SK-N-SH (cell line): ENCODE results near the gene ACTG2. TPM values are rescaled to one million over a fixed set of nuclear protein-coding genes. Genes with fewer than 3 reads are reported as not detected.

ENCODE experiments used
- CTCF ChIA-PET: fragments of 300-600, 350-600 bp; formaldehyde crosslinking; extraction: SDS; loops from one replicate; lab custom pipeline; 2021; lab: Yijun Ruan, JAX
- POLR2A ChIA-PET: fragments of 350-600 bp; sonication (Branson Sonifier 250); formaldehyde crosslinking; extraction: SDS; loops from one replicate; lab custom pipeline; 2020; ENCODE audit warnings: antibody characterized with exemption, inconsistent platforms; lab: Yijun Ruan, JAX
- DNase-seq: peaks from one replicate; pipeline ENCODE4 v3.0.0; 2012
- H2AFZ ChIP-seq: fragments of 200-600 bp; sonication (generic); 2 replicates; pipeline ENCODE4 v1.8.1; 2016; ENCODE audit warnings: antibody characterized with exemption, mild to moderate bottlenecking, low read depth
- H3F3A ChIP-seq: fragments of 200-600 bp; sonication (generic); replicated peaks from 2 replicates; pipeline ENCODE3; 2016; ENCODE audit warnings: antibody characterized with exemption, mild to moderate bottlenecking; ENCODE audit not compliant: insufficient read depth
- H3K27ac ChIP-seq, 2 experiments: fragments of 200-500 bp in 1 of 2; fragments of 200-600 bp in 1 of 2; sonication (Bioruptor generic) in 1 of 2; sonication (generic), shearing (Covaris generic) in 1 of 2; 2 replicates each; pipeline versions ENCODE4 v1.5.1 to v1.6.1; 2014 to 2016; ENCODE audit warnings: low read depth in 2 of 2, inconsistent platforms in 1 of 2, low read length in 1 of 2, mild to moderate bottlenecking in 1 of 2, mixed read lengths in 1 of 2
- H3K27me3 ChIP-seq: fragments of 200-600 bp; sonication (generic), shearing (Covaris generic); 2 replicates; pipeline ENCODE4 v1.6.1; 2016; ENCODE audit warnings: mixed run types; ENCODE audit not compliant: insufficient read depth
- H3K36me3 ChIP-seq, 2 experiments: fragments of 200-500 bp in 1 of 2; fragments of 200-600 bp in 1 of 2; sonication (Bioruptor generic) in 1 of 2; sonication (generic) in 1 of 2; replicated peaks in 1 of 2; 2 replicates each; pipeline versions ENCODE3 to v1.5.1; 2014 to 2016; ENCODE audit warnings: low read length in 1 of 2, mild to moderate bottlenecking in 1 of 2; ENCODE audit not compliant: insufficient read depth in 2 of 2, control insufficient read depth in 1 of 2
- H3K4me1 ChIP-seq, 2 experiments: fragments of 200-500 bp in 1 of 2; fragments of 200-600 bp in 1 of 2; sonication (Bioruptor generic) in 1 of 2; sonication (generic), shearing (Covaris generic) in 1 of 2; 2 replicates each; pipeline versions ENCODE4 v1.5.1 to v1.6.1; 2014 to 2016; ENCODE audit warnings: low read depth in 1 of 2, low read length in 1 of 2, mixed run types in 1 of 2; ENCODE audit not compliant: insufficient read depth in 2 of 2, control insufficient read depth in 1 of 2
- H3K4me2 ChIP-seq: fragments of 200-600 bp; sonication (generic), shearing (Covaris generic); 2 replicates; pipeline ENCODE4 v1.6.1; 2017; ENCODE audit warnings: mixed run types
- H3K4me3 ChIP-seq, 2 experiments: fragments of 200-500 bp in 1 of 2; fragments of 200-600 bp in 1 of 2; sonication (Bioruptor generic) in 1 of 2; sonication (generic), shearing (Covaris generic) in 1 of 2; 2 replicates each; pipeline versions ENCODE4 v1.5.1 to v1.8.1; 2014 to 2016; ENCODE audit warnings: low read depth in 2 of 2, inconsistent platforms in 1 of 2, low read length in 1 of 2, mild to moderate bottlenecking in 1 of 2, mixed read lengths in 1 of 2, moderate library complexity in 1 of 2
- H3K79me2 ChIP-seq: fragments of 200-600 bp; sonication (generic); 2 replicates; pipeline ENCODE4 v1.8.1; 2017; ENCODE audit warnings: mild to moderate bottlenecking; ENCODE audit not compliant: insufficient read depth
- H3K9ac ChIP-seq: fragments of 200-600 bp; sonication (generic); 2 replicates; pipeline ENCODE4 v1.6.1; 2017; ENCODE audit warnings: mixed run types
- H3K9me2 ChIP-seq: fragments of 200-600 bp; sonication (generic); 2 replicates; pipeline ENCODE4 v1.6.1; 2017; ENCODE audit warnings: mixed run types
- H3K9me3 ChIP-seq: fragments of 200-600 bp; sonication (generic); 2 replicates; pipeline ENCODE4 v1.6.1; 2017; ENCODE audit warnings: mixed run types, mild to moderate bottlenecking, moderate library complexity
- H4K20me1 ChIP-seq: fragments of 200-600 bp; sonication (generic); 2 replicates; pipeline ENCODE4 v1.6.1; 2017; ENCODE audit warnings: mild to moderate bottlenecking, mixed run types; ENCODE audit not compliant: insufficient read depth
- CHD2 ChIP-seq: fragments of 150-350 bp; IDR thresholded peaks from 2 replicates; pipeline ENCODE4 v1.6.1; 2018; ENCODE audit warnings: low read length; ENCODE audit not compliant: partially characterized antibody
- CTCF ChIP-seq: fragments of 200-600 bp; sonication (generic); IDR thresholded peaks from 2 replicates; pipeline ENCODE4 v1.6.1; 2017; ENCODE audit warnings: antibody characterized with exemption, mild to moderate bottlenecking, moderate library complexity
- EP300 ChIP-seq, 2 experiments: IDR thresholded peaks; 2 replicates each; pipeline versions ENCODE4 v1.4.0 to v1.6.1; 2012; ENCODE audit warnings: borderline replicate concordance in 1 of 2, low read depth in 1 of 2, low read length in 1 of 2
- FOXM1 ChIP-seq: IDR thresholded peaks from 2 replicates; pipeline ENCODE4 v1.4.0; 2012; ENCODE audit warnings: low read depth, mild to moderate bottlenecking
- IRF3 ChIP-seq: fragments of 150-350 bp; IDR thresholded peaks from 2 replicates; pipeline ENCODE4 v1.6.1; 2016; ENCODE audit warnings: mild to moderate bottlenecking, low read depth, low read length
- JUND ChIP-seq: IDR thresholded peaks from 2 replicates; pipeline ENCODE4 v1.4.0; 2012
- PBX3 ChIP-seq: IDR thresholded peaks from 2 replicates; pipeline ENCODE4; 2012
- POLR2AphosphoS5 ChIP-seq: IDR thresholded peaks from 2 replicates; pipeline ENCODE4 v1.6.1; 2012; ENCODE audit warnings: low read depth, low read length
- RAD21 ChIP-seq: IDR thresholded peaks from 2 replicates; pipeline ENCODE4 v1.6.1; 2012; ENCODE audit warnings: mild to moderate bottlenecking, low read length
- RCOR1 ChIP-seq: fragments of 150-350 bp; IDR thresholded peaks from 2 replicates; pipeline ENCODE4 v1.6.1; 2017; ENCODE audit warnings: antibody characterized with exemption, low read length
- REST ChIP-seq: IDR thresholded peaks from 2 replicates; pipeline ENCODE4 v1.6.1; 2012; ENCODE audit warnings: mild to moderate bottlenecking, low read depth, low read length, moderate library complexity
- SMC3 ChIP-seq: IDR thresholded peaks from 2 replicates; pipeline ENCODE4 v1.6.1; 2012; ENCODE audit warnings: low read depth, low read length, improper control_type of control experiment
- YY1 ChIP-seq: IDR thresholded peaks from 2 replicates; pipeline ENCODE4 v1.4.0; 2012; ENCODE audit warnings: low read depth, mild to moderate bottlenecking
- ZBTB33 ChIP-seq: IDR thresholded peaks from 2 replicates; pipeline ENCODE4 v1.4.0; 2012; ENCODE audit warnings: low read depth, borderline replicate concordance
- WGBS: methylation state at CpG from one replicate; pipeline ENCODE4 v1.1.6; 2017; ENCODE audit warnings: low lambda C conversion rate; 5-methylcytosine and 5-hydroxymethylcytosine counted together
- polyA plus RNA-seq, 3 experiments: library from polyadenylated mRNA; depleted of rRNA; stranded (reverse); fragments of >200 nt; gene quantifications; 2 replicates each; pipeline ENCODE4 v1.2.3, GENCODE V29; 2012

ACTG2 gene
- polyA plus RNA-seq, 1 of the 3 experiments (the other 2 are of a cell fraction) = 0.25 TPM

GRCh38 chr2:73920577-73921545, 28.1 kb downstream of the ACTG2 start:
- no peak overlapping the region for H3K4me3 ChIP-seq
- H3K9ac ChIP-seq = no peak overlapping the region
- no peak overlapping the region for H3K4me2 ChIP-seq
- H3K27ac ChIP-seq = no peak overlapping the region
- peaks cover 0 to 6% of the 10 kb centered on the region in 2 experiments; a peak in 1 of 4 replicates for H3K4me1 ChIP-seq
- H2AFZ ChIP-seq = no peak overlapping the region
- no peaks in the 10 kb centered on the region for H4K20me1 ChIP-seq
- WGBS = 54% methylated on average over 12 of the region's 12 CpGs
- CTCF ChIA-PET = interaction anchor here (1.7 kb wide), 1 partner anchor 227 kb away, joined by 7 read pairs; the partner anchor contains the start of gene BOLA3
- POLR2A ChIA-PET = no interaction called here
- H3K79me2 ChIP-seq = no peaks in the 10 kb centered on the region
- H3K27me3 ChIP-seq = no peaks in the 10 kb centered on the region; the same call in 1 of the 2 replicates
- H3K9me2 ChIP-seq = no peaks in the 10 kb centered on the region
- H3K36me3 ChIP-seq = no peaks in the 10 kb centered on the region
- H3F3A ChIP-seq = no peaks in the 10 kb centered on the region
- TF ChIP-seq CTCF (peak; percentile 31), EP300 (IDR thresholded peaks at IDR 0.05; ENCODE audit: borderline replicate concordance in 1 of 2, low read depth in 1 of 2, low read length in 1 of 2) (no peak)
- DNase-seq = peak; percentile 62
- no peaks in the 10 kb centered on the region for H3K9me3 ChIP-seq

GRCh38 chr2:73921581-73921980, 28.8 kb downstream of the ACTG2 start:
- CTCF ChIA-PET = interaction anchor here (1.7 kb wide), 1 partner anchor 226 kb away, joined by 7 read pairs; the partner anchor contains the start of gene BOLA3
- WGBS = 85% methylated on average over 9 of the region's 9 CpGs
- H3K9me3 ChIP-seq = no peaks in the 10 kb centered on the region
- no peak for TF ChIP-seq YY1
- no peak for TF ChIP-seq RCOR1
- no peak for TF ChIP-seq ZBTB33
- no peak for TF ChIP-seq FOXM1
- no peak for TF ChIP-seq CHD2
- TF ChIP-seq EP300 (IDR thresholded peaks at IDR 0.05; ENCODE audit: borderline replicate concordance in 1 of 2, low read depth in 1 of 2, low read length in 1 of 2) = no peak
- no peak for TF ChIP-seq POLR2AphosphoS5
- TF ChIP-seq IRF3 = no peak
- no peak for TF ChIP-seq PBX3
- no peak for TF ChIP-seq RAD21
- no peak for TF ChIP-seq SMC3
- TF ChIP-seq REST = no peak
- no peak for TF ChIP-seq JUND

More at GRCh38 chr2:73921581-73921980, 28.8 kb downstream of the ACTG2 start:
- Histone ChIP-seq H3K9me2 (no peaks in the 10 kb centered on the region), H3K4me1 (peaks cover 0 to 9% of the 10 kb centered on the region in 2 experiments; a peak in 2 of 4 replicates), H3K4me2 (no peak overlapping the region), H2AFZ (no peak overlapping the region), H3K36me3 (no peaks in the 10 kb centered on the region), H3F3A (no peaks in the 10 kb centered on the region), H3K9ac (no peak overlapping the region), H4K20me1 (no peaks in the 10 kb centered on the region), H3K79me2 (no peaks in the 10 kb centered on the region), H3K27ac (no peak overlapping the region), H3K27me3 (no peaks in the 10 kb centered on the region; the same call in 1 of the 2 replicates), H3K4me3 (no peak overlapping the region)
- DNase-seq = no peak
- POLR2A ChIA-PET = no interaction called here
